Gastrocnemius medialis (tissue), 4 donors: ENCODE results near the gene IL13.

Experiments used
- CTCF ChIP-seq, 5 experiments: fragments of 450-650 bp in 3 of 5; fragments of 200-600 bp in 2 of 5; sonication (generic) in 2 of 5; IDR thresholded peaks in 4 of 5; conservative IDR thresholded peaks in 1 of 5; 1 replicate in 4 of 5; 2 replicates in 1 of 5; pipeline ENCODE4 v1.5.1; 2016 to 2019; ENCODE audit warnings: antibody characterized with exemption in 5 of 5, mild to moderate bottlenecking in 3 of 5, moderate library complexity in 3 of 5
- POLR2A ChIP-seq, 2 donors: fragments of 450-650 bp; IDR thresholded peaks; one replicate each; pipeline ENCODE4 v1.6.1; 2017; ENCODE audit warnings: antibody characterized with exemption in 2 of 2, mild to moderate bottlenecking in 2 of 2, moderate library complexity in 2 of 2

- TF ChIP-seq CTCF (IDR thresholded peaks at IDR 0.05 in 4 of 5, conservative IDR thresholded peaks at IDR 0.05 in 1 of 5) (no peak), POLR2A (IDR thresholded peaks at IDR 0.05) (no peak)
These were observed 23.5 kb downstream of the IL13 start for GRCh38 chr5:132681476-132681831.
